Prostate gland (tissue), 2 donors: ENCODE data around the gene MRPL49.

Source experiments
- CTCF ChIP-seq, 4 experiments: fragments of 200-600 bp in 2 of 4; fragments of 450-650 bp in 2 of 4; sonication (generic) in 2 of 4; IDR thresholded peaks; 1 replicate in 3 of 4; 2 replicates in 1 of 4; pipeline ENCODE4 v1.5.1; 2016 to 2019; ENCODE audit warnings: antibody characterized with exemption in 4 of 4, mild to moderate bottlenecking in 2 of 4, moderate library complexity in 2 of 4
- POLR2AphosphoS5 ChIP-seq: sonication (generic); formaldehyde crosslinking; IDR thresholded peaks from one replicate; pipeline ENCODE4 v1.6.1; 2017; ENCODE audit warnings: antibody characterized with exemption

- TF ChIP-seq CTCF (IDR thresholded peaks at IDR 0.05): no peak
- no peak for TF ChIP-seq POLR2AphosphoS5
Observed at GRCh38 chr11:65151331-65151899, 29.3 kb downstream of the MRPL49 start.
